Mesodermal cell (in vitro differentiated cells): ENCODE results near the gene HSPA1A.
"Not testable (repeated sequence)": the region's sequence is repeated elsewhere in the genome, so short reads cannot be mapped to it uniquely, and the experiment has no call there.

Experiments
- H3K27ac ChIP-seq: 2 replicates; pipeline ENCODE4 v1.7.0; 2013; ENCODE audit warnings: mild to moderate bottlenecking, low read depth, low read length, moderate library complexity; ENCODE audit not compliant: severe bottlenecking
- H3K36me3 ChIP-seq: 2 replicates; pipeline ENCODE4 v1.7.1; 2013; ENCODE audit warnings: mild to moderate bottlenecking, low read length, moderate library complexity; ENCODE audit not compliant: control insufficient read depth, insufficient read depth
- H3K4me1 ChIP-seq: one replicate; pipeline ENCODE4 v1.7.1; 2013; ENCODE audit warnings: mild to moderate bottlenecking, low read length; ENCODE audit not compliant: insufficient read depth, control insufficient read depth, poor library complexity, severe bottlenecking
- H3K4me3 ChIP-seq: 2 replicates; pipeline ENCODE4 v1.7.0; 2013; ENCODE audit warnings: low read length, control low read depth, mild to moderate bottlenecking; ENCODE audit not compliant: insufficient read depth, poor library complexity, severe bottlenecking; ENCODE audit errors: extremely low read depth
- H3K9me3 ChIP-seq: 2 replicates; pipeline ENCODE4 v1.7.1; 2013; ENCODE audit warnings: mild to moderate bottlenecking, low read length, moderate library complexity; ENCODE audit not compliant: control insufficient read depth
- WGBS, 2 experiments: methylation state at CpG; one replicate each; pipeline ENCODE4 v1.1.5; 2013; ENCODE audit warnings: missing lambda C conversion rate in 2 of 2; ENCODE audit not compliant: insufficient coverage in 2 of 2; 5-methylcytosine and 5-hydroxymethylcytosine counted together

HSPA1A gene

GRCh38 chr6:31838968-31839367 lies 23.6 kb downstream of the HSPA1A start:
- H3K4me3 ChIP-seq, result no peak overlapping the region
- no peaks in the 10 kb centered on the region for H3K9me3 ChIP-seq
- H3K4me1 ChIP-seq, result peaks cover 3% of the 10 kb centered on the region
- 84 to 100% methylated on average over 1 to 2 of the region's 3 CpGs for WGBS, 2 experiments
- H3K36me3 ChIP-seq, result peaks cover 57% of the 10 kb centered on the region
- no peak overlapping the region for H3K27ac ChIP-seq

GRCh38 chr6:31839779-31840126 lies 24.4 kb downstream of the HSPA1A start:
- peaks cover 57% of the 10 kb centered on the region for H3K36me3 ChIP-seq
- not testable (repeated sequence) for H3K4me1 ChIP-seq, H3K27ac ChIP-seq, H3K9me3 ChIP-seq, H3K4me3 ChIP-seq
- 98 to 100% methylated on average over 5 to 7 of the region's 8 CpGs for WGBS, 2 experiments

- Histone ChIP-seq H3K4me3 (no peak overlapping the region), H3K27ac (no peak overlapping the region), H3K36me3 (peaks cover 43% of the 10 kb centered on the region), H3K4me1 (peaks cover 3% of the 10 kb centered on the region), H3K9me3 (no peaks in the 10 kb centered on the region)
- WGBS, 2 experiments, result 97 to 100% methylated on average over 4 to 6 of the region's 9 CpGs
Measured at GRCh38 chr6:31842053-31842452, 26.7 kb downstream of the HSPA1A start.

GRCh38 chr6:31844507-31844906 lies 29.2 kb downstream of the HSPA1A start:
- Histone ChIP-seq H3K4me1 (no peaks in the 10 kb centered on the region), H3K36me3 (peaks cover 18% of the 10 kb centered on the region), H3K27ac (no peak overlapping the region), H3K4me3 (no peak overlapping the region), H3K9me3 (no peaks in the 10 kb centered on the region)
- WGBS, 2 experiments, result 96 to 100% methylated on average over 3 of the region's 3 CpGs

- 85 to 94% methylated on average over 1 to 2 of the region's 2 CpGs for WGBS, 2 experiments
- H3K9me3 ChIP-seq, result no peaks in the 10 kb centered on the region
- H3K27ac ChIP-seq, result no peak overlapping the region
- no peak overlapping the region for H3K4me3 ChIP-seq
- H3K4me1 ChIP-seq, result peaks cover 8% of the 10 kb centered on the region
- no peaks in the 10 kb centered on the region for H3K36me3 ChIP-seq
Measured at GRCh38 chr6:31847276-31847978, 32.1 kb downstream of the HSPA1A start.

- 94 to 100% methylated on average over 2 of the region's 2 CpGs for WGBS, 2 experiments
- Histone ChIP-seq H3K4me1 (peaks cover 8% of the 10 kb centered on the region), H3K4me3 (no peak overlapping the region), H3K9me3 (peaks cover 9% of the 10 kb centered on the region), H3K36me3 (peaks cover 13% of the 10 kb centered on the region), H3K27ac (no peak overlapping the region)
Measured at GRCh38 chr6:31850765-31851484, 35.6 kb downstream of the HSPA1A start.

GRCh38 chr6:31851485-31851832 lies 36.1 kb downstream of the HSPA1A start:
- peaks cover 17% of the 10 kb centered on the region for H3K36me3 ChIP-seq
- H3K9me3 ChIP-seq, result peaks cover 9% of the 10 kb centered on the region
- WGBS, 2 experiments, result 91 to 94% methylated on average over 2 of the region's 2 CpGs

GRCh38 chr6:31851980-31852718 lies 36.8 kb downstream of the HSPA1A start:
- not testable (repeated sequence) for H3K9me3 ChIP-seq, H3K27ac ChIP-seq, H3K4me1 ChIP-seq, H3K4me3 ChIP-seq
- H3K36me3 ChIP-seq, result peaks cover 24% of the 10 kb centered on the region
- WGBS, 2 experiments, result 89 to 94% methylated on average over 15 to 33 of the region's 35 CpGs

More at GRCh38 chr6:31851485-31851832, 36.1 kb downstream of the HSPA1A start:
- H3K4me3 ChIP-seq, result no peak overlapping the region
- H3K27ac ChIP-seq, result no peak overlapping the region
- H3K4me1 ChIP-seq, result peaks cover 8% of the 10 kb centered on the region

- H3K9me3 ChIP-seq, H3K27ac ChIP-seq, H3K4me3 ChIP-seq, H3K4me1 ChIP-seq: not testable (repeated sequence)
- WGBS, 2 experiments, result 98 to 100% methylated on average over 4 to 7 of the region's 8 CpGs
- peaks cover 66% of the 10 kb centered on the region for H3K36me3 ChIP-seq
Measured at GRCh38 chr6:31857774-31858173, 42.4 kb downstream of the HSPA1A start.

GRCh38 chr6:31858707-31859106 lies 43.4 kb downstream of the HSPA1A start:
- Histone ChIP-seq H3K4me3 (no peak overlapping the region), H3K27ac (no peak overlapping the region), H3K9me3 (peaks cover 5% of the 10 kb centered on the region), H3K36me3 (peaks cover 65% of the 10 kb centered on the region), H3K4me1 (no peaks in the 10 kb centered on the region)
- WGBS, 2 experiments, result 98 to 100% methylated on average over 5 to 6 of the region's 8 CpGs
